GM18873 (cell line): ENCODE measurements around the gene ATP11C.
"Not testable (repeated sequence)": the region's sequence is repeated elsewhere in the genome, so short reads cannot be mapped to it uniquely, and the experiment has no call there.

Experiments used
- ATAC-seq: cut with Tn5 transposase; IDR thresholded peaks from one replicate; pipeline ENCODE4 v1.9.1; 2021; ENCODE audit warnings: mild to moderate bottlenecking, moderate library complexity, moderate number of reproducible peaks; ENCODE audit not compliant: unreplicated experiment, low FRiP score

The ATP11C gene

DNA sequence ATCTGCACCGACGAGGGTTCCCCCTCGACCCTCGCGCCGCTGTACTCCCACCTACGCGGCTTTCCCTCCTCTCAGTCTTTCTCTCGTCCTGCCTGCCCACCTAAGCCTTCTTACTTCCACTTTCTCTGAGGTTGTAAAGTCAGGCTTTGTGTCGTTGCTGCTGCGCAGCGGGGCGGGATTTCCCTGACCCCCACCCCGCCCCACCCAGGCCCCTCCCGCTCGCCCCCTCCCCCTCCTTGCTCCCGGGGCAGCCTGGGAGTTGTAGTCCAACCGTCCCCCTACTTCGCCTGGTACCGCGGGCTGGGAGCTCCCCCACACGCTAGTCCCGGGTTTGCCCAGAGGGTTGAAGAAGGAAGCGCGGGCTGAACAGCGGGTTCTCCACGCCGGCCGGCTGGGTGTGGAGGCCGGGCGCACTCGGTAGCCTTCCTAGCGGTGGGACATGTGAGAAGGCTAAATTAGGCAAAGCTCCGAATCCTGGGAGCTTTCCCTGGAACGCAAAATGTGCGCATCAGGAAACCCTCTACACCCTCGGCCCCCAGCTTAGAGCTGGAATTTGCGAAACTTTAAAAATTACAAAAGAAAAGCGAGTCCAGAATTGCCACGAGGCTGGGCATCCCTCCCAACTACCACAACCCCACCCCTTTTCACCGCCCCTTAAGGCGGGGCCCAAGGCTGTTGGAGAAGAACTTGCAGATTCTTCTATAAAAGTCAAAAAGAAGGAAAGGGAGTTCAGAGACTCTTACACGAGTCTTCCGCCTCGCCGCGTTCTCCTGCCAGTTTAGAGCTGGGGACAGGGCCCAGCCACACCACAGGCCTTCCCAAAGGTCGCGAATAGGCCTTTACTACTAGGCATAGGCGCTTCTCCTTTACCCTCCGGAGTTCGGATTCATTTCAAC lies at the start of gene ATP11C:
Gene ATP11C (minus strand): TSS at position 153 of the 896 bp plus-strand sequence. CDS start 1,011 bp downstream, outside the sequence.
- ATAC-seq: peak; percentile 68

DNA sequence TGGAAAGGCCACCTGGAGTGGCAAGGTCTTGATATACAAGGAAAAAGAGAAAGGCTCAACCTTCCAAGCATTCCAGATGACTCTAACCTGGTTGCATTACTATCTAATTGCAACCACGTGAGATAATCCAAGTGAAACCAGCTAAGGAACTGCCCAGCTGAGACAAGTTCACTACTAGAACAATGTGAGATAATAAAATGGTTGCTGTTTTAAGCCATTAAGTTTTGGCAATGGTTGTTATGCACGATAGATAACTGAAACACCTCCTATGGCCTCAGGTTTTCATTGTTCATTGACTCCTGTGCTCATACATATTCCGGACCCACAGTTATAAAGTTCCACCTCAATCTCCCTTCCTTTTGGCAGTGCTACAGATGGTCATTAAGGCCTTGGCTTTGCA lies 41.6 kb upstream of the ATP11C start:
- no peak for ATAC-seq

DNA sequence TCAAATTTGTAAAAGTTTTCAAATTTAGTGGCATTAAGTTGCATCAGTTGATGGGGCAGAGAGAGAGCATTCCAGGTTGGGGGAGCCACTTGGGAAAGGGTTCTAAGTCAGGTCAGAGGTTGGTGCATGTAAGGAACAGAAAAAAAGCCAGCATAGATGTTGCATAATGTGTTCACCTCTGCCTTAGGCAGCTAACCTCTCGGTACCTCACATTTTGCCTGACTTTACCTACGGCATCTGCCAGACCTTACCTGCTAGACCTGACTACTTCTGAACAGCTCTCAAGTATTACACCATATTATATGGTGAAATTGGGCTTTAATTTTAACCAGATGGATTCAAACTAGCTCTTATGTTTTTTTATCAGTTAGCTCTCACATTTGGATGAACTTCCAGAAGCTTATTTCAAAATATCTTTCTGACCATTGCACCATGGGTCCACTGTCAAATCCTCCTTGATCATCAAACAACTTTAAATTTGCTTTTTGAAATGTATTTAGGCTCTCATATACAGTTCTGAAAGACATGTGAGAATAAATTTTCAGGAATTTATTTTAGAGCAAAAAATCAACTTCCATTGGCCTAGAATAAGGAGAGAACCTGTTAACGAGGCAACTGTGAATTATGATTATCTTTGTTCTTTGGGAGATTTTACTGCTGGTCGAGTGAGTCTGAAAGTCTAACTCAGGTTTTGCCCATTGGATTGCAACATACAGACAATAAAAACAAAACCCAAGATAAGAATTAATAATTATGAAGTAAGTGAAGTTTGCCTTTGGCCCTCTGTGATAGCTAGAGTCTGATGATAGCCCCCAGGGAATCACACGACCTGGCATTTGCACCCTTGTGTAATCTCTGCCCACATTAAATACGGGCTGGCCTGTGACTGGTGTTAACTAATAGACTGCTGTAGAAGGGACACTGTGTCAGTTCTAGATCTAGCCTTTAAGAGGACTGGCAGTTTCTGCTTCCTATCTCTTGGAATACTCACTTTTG lies 40.1 kb upstream of the ATP11C start:
- ATAC-seq: no peak

DNA sequence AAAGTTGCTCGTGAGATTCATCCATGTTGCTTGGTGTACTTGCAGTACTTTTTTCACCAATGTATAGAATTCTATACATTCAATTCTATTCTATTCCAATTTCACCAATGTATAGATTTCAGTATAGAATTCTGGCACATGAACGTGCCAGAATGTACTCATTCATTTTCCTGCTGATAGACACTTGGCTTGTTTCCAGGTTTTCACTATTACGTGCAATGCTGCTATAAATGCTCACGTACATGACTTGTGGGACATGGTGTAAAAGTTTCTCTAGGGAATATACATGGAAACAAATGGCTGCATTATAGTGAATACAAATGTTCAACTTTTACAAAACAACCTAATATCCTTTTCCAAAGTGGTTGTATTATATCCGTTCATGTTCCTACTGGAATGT lies 39.3 kb upstream of the ATP11C start:
- no peak for ATAC-seq

DNA sequence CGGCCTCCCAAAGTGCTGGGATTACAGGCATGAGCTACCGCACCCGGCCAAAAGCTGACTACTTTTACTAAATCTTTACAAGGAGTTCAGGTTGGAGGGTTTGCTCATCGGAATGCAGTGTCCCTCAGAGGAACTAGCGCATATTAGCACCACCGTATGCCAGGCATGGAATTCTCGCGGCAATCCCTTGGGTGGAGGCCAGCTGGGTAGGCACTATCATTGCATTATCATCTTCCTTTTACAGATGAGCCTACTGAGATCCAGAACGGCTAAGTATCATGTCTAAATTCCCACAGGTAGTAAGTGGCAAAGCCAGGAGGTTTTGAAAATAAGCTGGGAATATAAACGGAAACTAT lies 38.5 kb upstream of the ATP11C start:
- no peak for ATAC-seq

DNA sequence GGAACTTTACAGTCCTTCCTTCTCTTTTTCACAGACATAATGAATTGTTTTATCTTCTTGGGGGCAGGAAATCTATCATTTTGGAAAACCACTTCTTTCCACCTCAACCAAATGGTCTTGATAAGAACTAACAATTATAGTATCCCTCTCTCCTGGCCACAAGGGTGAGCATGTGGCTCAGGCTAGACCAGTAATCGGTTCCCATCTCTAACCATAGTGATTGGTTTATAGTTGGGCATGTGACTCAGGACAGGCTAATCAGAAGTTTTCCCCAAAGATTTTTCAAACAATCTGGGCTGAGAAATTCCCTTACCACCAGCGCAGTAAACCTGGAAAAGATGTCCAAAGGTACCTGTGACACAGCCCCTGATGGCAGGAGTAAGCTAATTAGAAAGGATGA lies 36.4 kb upstream of the ATP11C start:
- no peak for ATAC-seq

DNA sequence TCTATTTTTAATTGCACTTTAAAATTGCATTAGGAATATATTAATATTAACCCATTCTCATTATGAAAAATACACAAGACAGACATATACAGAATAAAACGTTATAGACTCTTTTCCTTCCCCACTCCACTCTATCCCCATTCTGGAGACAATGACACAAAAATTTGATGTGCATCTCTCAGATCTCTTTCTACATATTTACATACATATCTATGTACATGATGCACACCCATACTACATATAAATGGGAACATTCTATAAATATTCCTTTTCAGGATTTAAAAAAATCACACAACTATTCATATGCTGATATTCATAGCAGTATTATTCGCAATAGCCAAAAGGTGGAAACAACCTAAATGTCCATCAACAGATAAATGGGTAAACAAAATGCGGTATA lies 34.9 kb upstream of the ATP11C start:
- ATAC-seq: no peak

DNA sequence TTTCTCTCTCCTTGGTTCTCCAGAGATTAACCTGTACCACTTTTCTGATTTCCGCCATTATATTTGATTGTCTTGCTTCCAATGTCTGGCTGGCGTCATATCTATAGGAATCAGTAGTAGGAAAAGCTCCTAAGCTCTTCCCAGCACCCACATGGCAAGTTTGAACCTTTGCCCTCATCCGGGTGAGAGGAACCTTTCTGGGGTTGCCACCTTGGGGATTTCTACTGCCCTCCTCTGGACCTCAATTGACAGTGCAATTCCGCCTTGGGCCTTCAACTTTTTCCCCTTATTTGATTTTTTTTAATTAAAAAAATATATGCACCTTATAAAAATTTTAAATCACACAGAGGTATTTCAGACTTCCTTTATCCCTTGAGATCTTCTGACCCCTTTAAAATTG lies 34.4 kb upstream of the ATP11C start:
- no peak for ATAC-seq

DNA sequence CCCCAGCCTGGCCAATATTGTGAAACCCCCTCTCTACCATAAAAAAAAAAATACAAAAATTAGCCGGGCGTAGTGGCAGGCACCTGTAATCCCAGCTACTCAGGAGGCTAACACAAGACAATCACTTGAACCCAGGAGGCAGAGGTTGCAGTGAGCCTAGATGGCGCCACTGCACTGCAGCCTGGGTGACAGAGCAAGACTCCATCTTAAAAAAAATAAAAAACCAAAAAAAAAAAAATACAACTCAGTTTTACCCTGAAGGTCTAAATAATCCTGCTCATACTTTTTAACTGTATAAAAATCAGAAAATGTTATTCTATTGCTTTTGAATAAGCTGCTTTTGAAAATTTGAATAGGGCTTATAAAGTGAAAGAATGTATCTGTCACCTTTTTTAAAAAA lies 33.3 kb upstream of the ATP11C start:
- not testable (repeated sequence) for ATAC-seq

DNA sequence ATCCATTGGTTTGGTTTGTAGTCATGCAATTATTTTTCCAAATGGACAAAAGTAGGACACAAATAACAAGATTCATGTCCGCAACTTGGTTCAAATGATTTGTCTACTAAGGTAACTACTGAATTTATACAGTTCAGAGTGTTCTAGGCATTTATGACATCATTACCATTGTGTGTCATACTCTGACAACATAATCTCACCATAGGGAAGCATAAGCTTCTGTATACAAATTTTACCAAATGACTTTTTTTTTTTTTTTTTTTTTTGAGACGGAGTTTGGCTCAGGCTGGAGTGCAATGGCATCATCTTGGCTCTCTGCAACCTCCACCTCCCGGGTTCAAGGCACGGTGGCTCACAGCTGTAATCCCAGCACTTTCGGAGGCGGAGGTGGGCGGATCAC lies 32.6 kb upstream of the ATP11C start, which contains the start of gene CXorf66:
Gene CXorf66 (minus strand): TSS at position 101 of the 400 bp plus-strand sequence. CDS start 25 bp downstream, at position 76.
- no peak for ATAC-seq

DNA sequence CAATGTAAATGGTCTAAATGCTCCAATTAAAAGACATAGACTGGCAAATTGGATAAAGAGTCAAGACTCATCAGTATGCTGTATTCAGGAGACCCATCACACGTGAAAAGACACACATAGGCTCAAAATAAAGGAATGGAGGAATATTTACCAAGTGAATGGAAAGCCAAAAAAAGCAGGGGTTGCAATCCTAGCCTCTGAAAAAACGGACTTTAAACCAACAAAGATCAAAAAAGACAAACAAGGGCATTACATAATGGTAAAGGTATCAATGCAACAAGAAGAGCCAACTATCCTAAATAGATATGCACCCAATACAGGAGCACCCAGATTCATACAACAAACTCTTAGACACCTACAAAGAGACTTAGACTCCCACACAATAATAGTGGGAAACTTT lies 28.2 kb upstream of the ATP11C start:
- ATAC-seq: not testable (repeated sequence)

DNA sequence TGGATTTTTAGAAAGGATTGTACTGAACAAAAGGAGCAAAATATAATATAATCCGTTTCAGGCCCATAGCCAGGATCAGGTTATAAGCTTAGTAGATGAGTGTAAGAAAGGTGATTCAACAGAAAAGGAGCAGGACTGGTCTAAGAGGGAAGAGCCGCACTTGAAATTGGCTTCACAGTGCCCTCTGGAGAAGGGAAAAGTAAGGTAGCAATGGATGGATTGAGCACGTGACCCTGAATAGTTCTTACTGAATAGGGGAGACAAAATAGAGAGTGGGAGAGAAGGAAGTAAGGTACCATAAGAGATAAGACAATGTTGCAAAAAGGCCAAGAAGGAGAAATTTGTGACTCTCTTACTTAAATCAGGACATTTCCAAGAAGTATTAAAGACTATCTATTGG lies 16.9 kb upstream of the ATP11C start:
- ATAC-seq: no peak

DNA sequence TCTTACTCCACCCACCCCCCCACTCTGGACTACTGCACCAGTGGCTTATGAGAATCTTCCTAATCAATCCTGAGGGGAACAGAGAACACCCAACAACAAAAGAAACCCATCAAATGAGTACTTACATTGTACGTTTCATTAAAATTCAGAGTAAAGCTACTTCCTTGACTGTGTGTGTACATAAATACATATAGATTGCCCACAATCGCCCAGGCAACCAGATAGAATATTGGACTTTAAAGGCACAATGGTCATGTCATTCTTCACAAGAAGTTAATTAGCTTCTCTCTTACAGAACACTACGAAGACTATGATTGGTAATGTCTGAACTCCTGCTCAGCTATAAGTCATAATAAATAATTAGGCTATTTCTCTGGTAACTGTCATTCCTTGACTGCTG lies 12.2 kb upstream of the ATP11C start:
- no peak for ATAC-seq

DNA sequence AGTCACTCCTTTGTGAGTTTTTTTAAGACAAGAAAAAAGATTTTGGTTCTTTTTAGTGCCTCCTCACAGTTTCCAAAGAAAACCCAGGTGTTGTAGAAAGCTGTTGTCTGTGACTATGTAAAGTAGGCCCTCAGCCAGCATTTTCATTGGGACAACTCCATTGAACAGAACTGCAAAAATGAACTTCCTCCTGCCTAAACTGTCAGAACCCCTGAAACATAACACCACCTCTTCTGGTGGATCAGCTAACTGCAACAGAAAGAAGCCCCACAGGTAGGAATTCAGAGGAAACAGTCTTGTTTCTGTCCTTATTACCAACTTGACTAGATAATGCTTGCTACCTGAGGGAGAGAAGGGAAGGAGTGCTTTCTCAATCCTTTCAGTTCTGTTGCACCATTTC lies 3.4 kb upstream of the ATP11C start:
- ATAC-seq: no peak

DNA sequence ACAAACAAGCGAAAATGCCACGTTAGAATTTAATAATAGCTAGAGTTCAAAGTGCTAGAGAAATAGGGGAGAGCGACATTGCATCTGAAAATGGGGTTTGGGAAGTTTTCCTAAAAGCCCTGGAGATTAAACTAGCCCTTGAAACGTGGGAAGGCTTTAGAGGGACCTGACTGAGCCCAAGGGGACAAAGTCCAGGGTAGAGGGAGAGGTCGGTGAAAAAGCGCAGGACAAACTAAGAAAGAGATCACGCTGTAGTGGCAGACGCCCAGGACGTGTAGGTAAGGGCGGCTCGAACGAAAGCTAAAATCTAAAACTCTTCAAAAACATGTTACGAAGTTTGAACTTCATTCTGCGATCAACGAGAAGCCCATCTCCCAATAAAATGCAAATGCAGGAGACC lies 1.1 kb upstream of the ATP11C start:
- no peak for ATAC-seq

DNA sequence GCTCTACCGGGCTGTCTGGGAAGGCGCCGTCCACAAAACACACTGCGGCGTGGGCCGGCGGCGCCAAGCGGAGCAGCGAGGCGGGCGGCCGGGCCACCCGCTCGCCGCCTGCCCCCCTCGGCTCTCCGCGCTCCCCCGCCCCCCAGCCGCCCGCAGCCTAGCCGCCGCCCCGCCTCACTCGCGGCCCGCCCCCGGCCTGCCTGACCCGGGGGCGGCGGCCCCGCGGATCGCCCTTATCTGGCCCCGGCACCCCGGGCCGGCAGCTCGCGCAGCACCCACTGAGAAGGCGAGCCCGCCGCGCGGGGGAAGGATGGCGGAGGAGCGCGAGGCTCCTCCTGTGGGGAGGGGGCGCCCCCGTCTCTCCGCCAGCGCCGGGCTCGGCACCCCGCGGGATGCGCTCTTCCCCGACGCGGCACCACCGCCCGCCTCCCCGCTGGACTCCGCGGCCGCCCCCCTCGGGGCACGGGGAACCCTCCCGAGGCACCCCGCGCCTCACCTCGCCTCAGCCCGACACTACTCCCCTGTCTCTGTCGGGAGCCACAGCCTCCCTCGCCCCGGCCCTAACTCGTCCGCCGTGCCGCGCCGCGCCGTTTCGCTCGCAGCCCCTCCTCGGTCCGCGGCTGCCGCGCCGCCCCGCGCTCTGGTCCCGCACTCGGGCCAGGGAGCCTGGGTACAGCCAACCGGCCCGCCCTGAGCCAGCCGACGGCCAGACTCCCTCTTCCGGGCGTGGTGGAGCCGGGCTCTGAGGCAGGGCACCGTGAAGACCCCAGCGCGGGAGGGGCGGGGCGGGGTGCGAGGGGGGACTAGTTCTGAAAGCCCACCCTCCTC lies 566 bp downstream of the ATP11C start:
- peak; percentile 33 for ATAC-seq

DNA sequence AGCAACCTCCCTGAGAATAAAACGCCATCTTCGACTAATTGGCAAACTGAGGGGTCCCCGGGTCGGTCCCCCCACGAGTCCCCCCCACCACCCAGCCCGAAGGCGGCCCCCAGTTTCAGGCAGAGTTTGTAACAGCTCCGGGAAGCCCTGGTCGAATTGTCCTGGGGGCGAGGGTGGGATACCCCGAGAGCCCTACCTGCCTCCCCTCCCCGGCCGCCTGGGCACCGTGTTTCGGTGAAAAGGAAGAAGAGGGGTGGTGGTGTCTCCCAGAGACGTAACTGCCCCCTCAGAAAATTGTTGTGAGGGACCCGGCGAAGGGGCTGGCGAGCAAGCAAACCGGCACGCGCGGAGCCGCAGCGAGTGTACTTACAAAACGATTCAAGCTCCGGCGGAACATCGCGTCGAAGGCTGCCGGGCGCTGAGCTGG lies 1.2 kb downstream of the ATP11C start:
- no peak for ATAC-seq

DNA sequence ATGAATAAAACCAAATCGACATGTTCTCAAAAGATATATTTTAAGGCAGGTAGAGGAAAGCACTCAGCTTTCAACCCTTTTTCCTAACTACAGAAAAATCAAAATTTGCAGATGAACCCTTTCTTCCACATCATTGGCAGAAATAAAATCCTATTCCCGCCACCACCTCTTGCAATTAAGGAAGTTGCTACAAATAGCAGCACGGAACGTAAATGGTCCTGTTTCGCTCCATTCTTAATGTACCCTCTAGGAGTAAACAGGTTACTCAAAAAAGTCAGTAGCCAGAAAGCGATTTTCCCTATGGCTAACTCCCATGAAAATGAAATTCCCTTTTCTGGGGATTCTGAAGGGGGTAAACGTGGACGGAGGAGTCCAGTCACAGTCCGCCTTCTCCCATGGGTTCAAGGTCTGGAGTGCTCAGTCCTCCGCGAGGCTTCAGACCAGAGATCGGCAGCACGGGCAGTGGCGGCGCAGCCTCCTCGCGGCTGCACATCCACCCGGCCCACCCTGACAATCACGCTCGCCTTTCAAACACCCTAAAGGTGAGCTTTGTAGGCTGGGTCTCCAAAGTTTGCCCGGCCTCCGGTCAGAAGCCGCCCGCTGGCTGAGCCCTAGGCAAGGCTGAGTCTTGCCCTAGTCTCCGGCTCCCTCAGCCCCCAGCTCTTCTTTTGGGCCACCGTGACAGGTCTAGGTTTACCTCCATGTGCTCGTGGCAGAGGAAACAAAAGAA lies 1.8 kb downstream of the ATP11C start:
- ATAC-seq: no peak

DNA sequence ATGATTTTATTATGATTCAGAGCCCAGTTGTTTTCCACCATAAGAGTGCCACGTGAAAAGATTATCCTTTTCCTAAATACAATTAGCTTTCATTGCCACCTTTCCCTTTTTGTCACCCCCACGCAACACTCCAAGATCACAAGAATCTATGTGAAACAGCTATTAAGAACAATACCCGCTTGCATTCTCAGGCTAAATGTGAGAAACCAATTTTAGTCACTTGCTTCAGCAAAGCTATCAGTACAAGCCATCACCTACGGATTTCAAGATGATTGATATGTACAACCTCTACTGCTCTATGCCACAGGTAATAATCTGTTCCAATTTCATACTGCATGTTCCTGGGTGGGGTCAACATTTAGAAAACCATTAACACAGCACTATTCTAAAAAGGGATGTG lies 2.5 kb downstream of the ATP11C start:
- no peak for ATAC-seq

DNA sequence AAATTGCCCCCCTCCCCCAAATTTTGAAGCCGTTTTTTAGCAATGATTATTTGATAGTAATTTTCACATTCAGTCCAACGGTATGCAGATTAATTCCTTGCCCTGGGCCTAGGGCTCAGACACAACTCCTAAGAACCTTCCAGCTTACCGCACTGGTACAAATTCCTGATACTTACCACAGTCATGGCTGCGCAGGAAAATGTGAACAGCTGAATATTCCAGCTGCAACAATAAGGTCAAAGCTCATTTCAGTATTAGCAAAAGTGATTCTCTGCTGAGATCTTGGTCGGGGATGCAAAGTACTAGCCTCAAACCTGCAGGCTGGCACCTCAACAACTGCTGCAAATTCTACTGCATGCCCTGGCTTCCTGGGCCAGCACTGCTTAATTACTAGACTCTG lies 3.0 kb downstream of the ATP11C start:
- no peak for ATAC-seq
